ENCODE results near the gene NXF1.

The NXF1 gene

GRCh38 chr11:62801071-62801470 is 4.2 kb downstream of the NXF1 start:
- CTCF ChIA-PET, result no interaction called here
- POLR2A ChIA-PET, result interaction anchor here (0.7 to 2.4 kb wide), 10 partner anchors 10 to 89 kb away, joined by 3 to 11 read pairs (median 4); partner anchors contain the start of genes HNRNPUL2, STX5, TMEM179B and ZBTB3

DNA sequence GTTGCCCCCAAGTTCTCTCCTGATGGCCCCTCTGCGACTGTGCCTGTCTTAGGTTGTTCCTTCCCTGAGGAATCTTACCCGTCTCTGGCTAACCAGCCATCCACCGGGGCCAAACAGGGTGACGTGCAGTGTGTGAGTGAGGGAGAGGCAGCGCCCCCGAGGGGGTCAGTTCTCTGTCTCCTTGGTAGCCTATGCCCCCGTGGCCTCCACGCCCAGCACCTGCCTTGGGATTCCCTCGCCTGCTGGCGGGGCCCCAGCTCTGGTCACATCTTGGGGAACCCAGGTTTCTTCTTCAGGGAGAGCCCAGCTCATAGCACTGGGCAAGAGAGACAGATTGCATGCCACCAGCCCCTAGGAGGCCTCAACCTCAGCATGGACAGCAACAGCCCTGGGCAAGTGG is 5.8 kb downstream of the NXF1 start:
- POLR2A ChIA-PET, result interaction anchor here (1.4 to 2.4 kb wide), 2 partner anchors 9 to 42 kb away, joined by 3 to 11 read pairs; no protein-coding TSS in a partner anchor
- TF ChIP-seq ELF4 (IDR thresholded peaks at IDR 0.05) (no peak), TARDBP (IDR thresholded peaks at IDR 0.05) (no peak), PKNOX1 (IDR thresholded peaks at IDR 0.05) (no peak), CTBP1 (IDR thresholded peaks at IDR 0.05; ENCODE audit: borderline replicate concordance) (no peak), FOXM1 (IDR thresholded peaks at IDR 0.05; ENCODE audit: borderline replicate concordance) (no peak), FOXA1 (IDR thresholded peaks at IDR 0.05) (no peak), FOXK2 (IDR thresholded peaks at IDR 0.05) (no peak), BHLHE40 (IDR thresholded peaks at IDR 0.05; ENCODE audit: borderline replicate concordance) (no peak)
- no peak for DNase-seq (ENCODE audit: extremely low spot score)
- CTCF ChIA-PET, result no interaction called here

More at GRCh38 chr11:62801071-62801470, 4.2 kb downstream of the NXF1 start:
- no peak for TF ChIP-seq FOXA1 (IDR thresholded peaks at IDR 0.05)
- TF ChIP-seq PKNOX1 (IDR thresholded peaks at IDR 0.05), result no peak
- no peak for TF ChIP-seq ZNF384 (IDR thresholded peaks at IDR 0.05)
- TF ChIP-seq FOXK2 (IDR thresholded peaks at IDR 0.05), result no peak
- no peak for DNase-seq (ENCODE audit: extremely low spot score)

- ChIA-PET POLR2A (interaction anchor here (1.0 to 2.0 kb wide), 6 partner anchors 8 to 60 kb away, joined by 3 to 6 read pairs (median 5); partner anchors contain the start of gene TMEM179B), CTCF (interaction anchor here (1.4 kb wide), 1 partner anchor 9 kb away, joined by 4 read pairs; the partner anchor contains the start of gene TMEM179B)
- DNase-seq (ENCODE audit: extremely low spot score), result no peak
- no peak for TF ChIP-seq FOXA1 (IDR thresholded peaks at IDR 0.05)
- no peak for TF ChIP-seq ARNT (IDR thresholded peaks at IDR 0.05)
- no peak for TF ChIP-seq NFRKB (IDR thresholded peaks at IDR 0.05)
- TF ChIP-seq BHLHE40 (IDR thresholded peaks at IDR 0.05; ENCODE audit: borderline replicate concordance), result no peak
- no peak for TF ChIP-seq HDGF (IDR thresholded peaks at IDR 0.05; ENCODE audit: borderline replicate concordance)
- TF ChIP-seq SUZ12 (IDR thresholded peaks at IDR 0.05), result no peak
- no peak for TF ChIP-seq ELF4 (IDR thresholded peaks at IDR 0.05)
- no peak for TF ChIP-seq FOXM1 (IDR thresholded peaks at IDR 0.05; ENCODE audit: borderline replicate concordance)
- TF ChIP-seq TARDBP (IDR thresholded peaks at IDR 0.05), result no peak
- no peak for TF ChIP-seq ZNF384 (IDR thresholded peaks at IDR 0.05)
- TF ChIP-seq CTBP1 (IDR thresholded peaks at IDR 0.05; ENCODE audit: borderline replicate concordance), result no peak
- no peak for TF ChIP-seq LEF1 (IDR thresholded peaks at IDR 0.05; ENCODE audit: borderline replicate concordance)
- no peak for TF ChIP-seq L3MBTL2 (conservative IDR thresholded peaks at IDR 0.05)
Observed at GRCh38 chr11:62796281-62796680, 9.0 kb downstream of the NXF1 start.

DNA sequence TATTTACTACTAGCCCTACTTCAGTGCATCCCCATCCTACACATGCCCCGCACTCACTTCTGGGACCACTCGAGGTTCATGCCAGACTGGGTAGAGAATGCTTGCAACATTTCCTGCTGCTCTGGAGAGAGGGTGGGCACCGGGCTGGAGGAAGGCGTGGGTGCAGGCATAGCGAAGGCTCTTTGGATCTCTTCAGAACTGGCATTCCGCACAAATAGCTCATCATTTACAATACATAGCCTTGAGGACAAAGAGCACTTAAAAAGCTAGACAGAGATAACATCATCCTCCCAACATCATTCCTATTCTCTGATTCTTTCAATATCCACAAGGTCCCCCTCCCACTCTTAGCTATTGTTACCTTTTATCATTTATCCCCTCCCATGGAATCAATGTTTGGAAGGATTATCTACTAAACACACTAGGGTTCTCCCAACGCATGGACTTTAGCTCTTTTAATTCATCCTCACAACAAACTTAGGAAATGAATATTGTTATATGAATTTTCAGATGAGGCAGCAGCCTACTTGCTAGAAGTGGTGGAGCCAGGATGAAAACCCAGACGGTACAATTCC is 11.0 kb downstream of the NXF1 start:
- CTCF ChIA-PET, result interaction anchor here (0.6 to 0.8 kb wide), 2 partner anchors 114 to 332 kb away, joined by 3 read pairs; no protein-coding TSS in a partner anchor
- DNase-seq (ENCODE audit: extremely low spot score), result no peak
- POLR2A ChIA-PET, result interaction anchor here (1.0 to 2.0 kb wide), 6 partner anchors 10 to 87 kb away, joined by 3 to 5 read pairs (median 5); partner anchors contain the start of genes NXF1 and ZBTB3
- TF ChIP-seq ELF4 (IDR thresholded peaks at IDR 0.05) (no peak), SP1 (IDR thresholded peaks at IDR 0.05) (no peak), TARDBP (IDR thresholded peaks at IDR 0.05) (no peak), ARNT (IDR thresholded peaks at IDR 0.05) (no peak), SUZ12 (IDR thresholded peaks at IDR 0.05) (no peak), FOXK2 (IDR thresholded peaks at IDR 0.05) (no peak), HDGF (IDR thresholded peaks at IDR 0.05; ENCODE audit: borderline replicate concordance) (no peak), L3MBTL2 (conservative IDR thresholded peaks at IDR 0.05) (no peak), CTBP1 (IDR thresholded peaks at IDR 0.05; ENCODE audit: borderline replicate concordance) (no peak), ZNF384 (IDR thresholded peaks at IDR 0.05) (no peak), PKNOX1 (IDR thresholded peaks at IDR 0.05) (no peak), LEF1 (IDR thresholded peaks at IDR 0.05; ENCODE audit: borderline replicate concordance) (no peak), FOXM1 (IDR thresholded peaks at IDR 0.05; ENCODE audit: borderline replicate concordance) (no peak), NFRKB (IDR thresholded peaks at IDR 0.05) (no peak), FOXA1 (IDR thresholded peaks at IDR 0.05) (no peak), BHLHE40 (IDR thresholded peaks at IDR 0.05; ENCODE audit: borderline replicate concordance) (no peak)

- TF ChIP-seq BHLHE40 (IDR thresholded peaks at IDR 0.05; ENCODE audit: borderline replicate concordance), result no peak
- no peak for TF ChIP-seq FOXM1 (IDR thresholded peaks at IDR 0.05; ENCODE audit: borderline replicate concordance)
- no peak for TF ChIP-seq PKNOX1 (IDR thresholded peaks at IDR 0.05)
- no peak for TF ChIP-seq SP1 (IDR thresholded peaks at IDR 0.05)
- no peak for TF ChIP-seq ARNT (IDR thresholded peaks at IDR 0.05)
- no peak for TF ChIP-seq SUZ12 (IDR thresholded peaks at IDR 0.05)
- no peak for TF ChIP-seq LEF1 (IDR thresholded peaks at IDR 0.05; ENCODE audit: borderline replicate concordance)
- TF ChIP-seq FOXA1 (IDR thresholded peaks at IDR 0.05), result no peak
- TF ChIP-seq TARDBP (IDR thresholded peaks at IDR 0.05), result no peak
- no peak for TF ChIP-seq NFRKB (IDR thresholded peaks at IDR 0.05)
- no peak for TF ChIP-seq L3MBTL2 (conservative IDR thresholded peaks at IDR 0.05)
- TF ChIP-seq FOXK2 (IDR thresholded peaks at IDR 0.05), result no peak
- TF ChIP-seq ZNF384 (IDR thresholded peaks at IDR 0.05), result no peak
- TF ChIP-seq ELF4 (IDR thresholded peaks at IDR 0.05), result no peak
- TF ChIP-seq CTBP1 (IDR thresholded peaks at IDR 0.05; ENCODE audit: borderline replicate concordance), result no peak
- CTCF ChIA-PET, result interaction anchor here (0.5 kb wide), 1 partner anchor 62 kb away, joined by 3 read pairs; no protein-coding TSS in a partner anchor
- POLR2A ChIA-PET, result interaction anchor here (0.6 to 8.8 kb wide), 5 partner anchors 12 to 88 kb away, joined by 3 to 144 read pairs (median 5); partner anchors contain the start of genes TAF6L and WDR74
- DNase-seq (ENCODE audit: extremely low spot score), result no peak
Observed at GRCh38 chr11:62792202-62792575, 13.1 kb downstream of the NXF1 start.

All from HEK293T (cell line).